GM19023 (cell line): ENCODE results near the gene IFT43.

Source experiments
- ATAC-seq: cut with Tn5 transposase; IDR thresholded peaks from one replicate; pipeline ENCODE4 v1.9.1; 2021; ENCODE audit warnings: mild to moderate bottlenecking, moderate library complexity; ENCODE audit not compliant: unreplicated experiment

The IFT43 gene

DNA sequence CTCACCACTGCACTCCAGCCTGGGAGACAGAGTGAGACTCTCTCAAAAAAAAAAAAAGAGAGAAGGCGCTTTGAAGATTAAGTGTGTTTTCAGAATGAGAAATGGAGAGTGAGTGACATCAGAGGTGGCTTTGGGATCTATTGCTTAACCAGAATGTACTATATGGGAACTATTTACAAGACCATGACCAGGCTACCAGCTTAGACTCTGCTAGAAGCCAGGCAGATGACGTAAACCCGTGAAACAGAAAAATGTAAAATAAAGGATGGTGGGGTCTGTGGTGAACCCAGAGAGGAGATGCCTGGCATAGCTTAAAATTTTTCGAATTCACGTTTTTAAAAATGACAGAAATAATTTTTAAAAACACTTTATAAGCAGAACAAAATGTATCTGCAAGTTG is 82.0 kb downstream of the IFT43 start:
- no peak for ATAC-seq

DNA sequence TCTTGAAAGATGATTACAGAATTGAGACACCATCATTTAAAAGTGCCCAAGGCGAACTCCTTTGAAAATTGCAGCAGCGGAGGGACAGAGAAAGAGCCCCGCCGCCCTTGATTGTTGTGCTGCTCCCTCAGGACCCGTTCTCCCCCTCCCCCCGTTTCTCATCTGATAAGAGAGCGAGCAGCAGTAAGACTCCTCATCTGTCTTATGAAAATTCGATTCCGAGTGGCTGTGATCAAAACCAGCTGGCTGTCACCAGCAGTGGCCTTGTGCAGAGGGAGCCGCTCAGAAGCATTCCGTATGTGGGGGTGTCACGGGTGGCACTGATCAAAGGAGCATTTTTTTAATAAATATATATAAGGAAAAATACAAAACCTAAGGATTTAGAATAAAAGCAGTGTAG is 88.2 kb downstream of the IFT43 start:
- no peak for ATAC-seq

DNA sequence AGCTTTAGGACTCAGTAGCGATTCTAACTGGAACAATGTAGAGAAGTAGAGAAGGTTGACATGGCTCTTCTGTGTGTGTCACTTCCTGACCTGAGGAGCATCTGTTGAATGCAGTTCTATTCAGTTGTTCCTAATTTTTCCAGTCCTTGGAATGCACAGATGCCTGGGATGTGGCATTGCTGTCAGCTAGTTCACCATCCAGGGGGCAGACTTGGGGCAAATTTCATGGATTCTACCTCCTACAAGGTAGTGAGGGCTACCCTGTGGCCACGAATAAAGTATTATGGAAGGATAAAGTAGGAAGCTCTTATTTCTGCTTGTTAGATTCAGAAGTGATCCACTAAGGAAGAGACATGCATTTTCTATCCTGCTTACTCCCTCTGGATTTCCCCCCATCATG is 91.8 kb downstream of the IFT43 start:
- no peak for ATAC-seq

DNA sequence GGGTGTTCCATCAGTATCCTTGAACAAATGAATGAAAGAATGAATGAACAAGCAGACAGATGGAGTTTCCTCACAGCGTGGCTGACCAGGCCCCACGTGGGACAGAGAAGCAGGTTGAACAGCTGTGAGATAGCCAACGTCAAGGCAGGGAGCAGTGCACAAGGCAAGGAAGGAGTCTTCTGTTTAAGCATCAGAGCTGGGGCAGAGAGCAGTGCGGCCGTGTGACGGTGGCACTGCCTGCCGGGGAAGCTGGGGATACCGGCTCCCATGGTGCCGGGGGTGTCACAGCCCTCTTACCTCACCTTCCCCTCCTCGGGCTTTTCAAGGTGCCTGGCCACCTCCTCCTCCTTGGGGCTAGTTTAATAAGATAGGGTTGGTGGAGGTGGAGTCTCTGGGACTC is 92.9 kb downstream of the IFT43 start:
- ATAC-seq = no peak

DNA sequence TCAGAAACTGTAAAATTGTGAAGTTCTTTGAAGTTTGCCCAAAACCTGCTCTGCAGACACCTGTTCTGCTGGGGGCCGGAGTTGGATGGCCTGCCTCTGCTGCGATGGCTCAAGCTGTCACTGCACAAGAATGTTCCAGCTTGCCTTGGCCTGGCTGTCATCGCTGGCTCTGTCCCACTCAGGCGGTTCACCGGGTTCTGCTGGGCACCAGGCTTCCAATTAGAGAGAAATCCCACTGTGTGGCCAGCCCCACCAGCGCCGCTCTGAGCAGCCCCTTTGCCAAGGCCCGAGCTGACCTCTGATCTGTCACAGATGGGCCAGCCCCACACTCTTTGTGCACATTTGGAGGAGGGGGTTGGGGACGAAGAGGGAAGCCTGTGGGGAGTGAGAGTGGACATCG is 94.5 kb downstream of the IFT43 start:
- ATAC-seq = no peak

- ATAC-seq = no peak
Observed at GRCh38 chr14:76080471-76080870, 94.9 kb downstream of the IFT43 start.

DNA sequence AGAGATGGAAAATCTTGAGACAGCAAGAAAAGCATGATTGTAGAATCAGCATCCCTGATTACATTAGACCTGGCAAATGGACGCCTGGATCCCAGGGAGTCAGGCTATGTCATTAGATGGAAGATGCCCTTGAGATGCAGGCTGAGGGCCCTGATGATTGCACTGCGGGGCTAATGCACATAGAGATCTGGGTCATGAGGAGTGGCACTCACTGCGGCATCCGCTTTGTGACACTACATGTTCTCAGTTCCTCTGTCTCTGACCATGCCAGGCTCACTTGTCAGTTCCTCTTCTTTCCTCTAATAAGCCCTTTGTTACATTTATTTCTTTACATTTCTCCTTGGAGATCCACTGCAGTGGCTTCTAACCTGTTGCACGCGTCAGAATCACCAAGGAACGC is 96.1 kb downstream of the IFT43 start:
- ATAC-seq = no peak

DNA sequence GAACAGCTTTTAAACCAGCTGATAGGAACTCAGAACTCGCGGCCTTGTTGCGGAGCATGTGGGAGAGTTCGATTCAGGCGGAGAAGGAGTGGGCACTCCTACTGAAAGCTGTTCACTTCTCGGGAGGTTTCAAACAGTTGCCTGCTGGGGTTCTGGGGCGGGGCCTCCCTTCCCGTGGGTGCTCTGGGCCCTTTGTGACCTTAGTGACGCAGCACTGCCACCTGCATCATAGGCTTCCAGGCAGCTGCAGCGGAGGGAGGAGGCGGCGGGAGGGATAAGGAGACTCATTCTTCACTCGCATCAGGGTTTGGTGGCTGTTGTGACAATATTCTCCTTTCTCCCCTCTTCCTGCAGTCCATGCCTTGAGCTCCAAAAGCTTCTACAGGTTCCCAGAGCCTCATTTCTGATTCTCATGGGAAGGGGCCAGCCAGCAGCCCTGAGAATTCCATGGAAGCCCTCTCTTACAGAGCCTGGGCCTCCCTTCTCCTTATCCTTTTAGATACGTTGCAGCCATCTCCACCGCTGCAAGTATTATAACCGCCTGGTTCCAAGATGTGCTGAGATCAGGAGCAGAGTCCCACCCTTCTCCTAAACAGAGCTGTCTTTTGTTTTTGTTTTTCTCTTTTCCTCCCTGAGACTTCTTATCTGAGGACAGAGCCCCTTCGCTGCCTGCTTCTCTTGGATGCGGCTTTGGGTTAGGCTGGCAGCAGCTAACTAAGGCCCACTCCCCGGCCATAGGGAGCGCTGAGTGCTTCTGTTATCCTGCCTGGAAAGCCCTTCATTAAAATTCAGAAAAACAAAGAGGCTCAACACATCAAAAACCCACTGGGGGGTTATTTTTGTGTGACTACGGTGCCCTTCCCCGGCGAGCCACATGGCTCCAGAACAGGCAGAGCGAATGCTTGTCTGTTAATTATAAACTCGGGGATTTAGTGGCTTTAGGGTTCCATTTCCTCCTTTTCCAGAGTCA is 98.5 kb downstream of the IFT43 start:
- no peak for ATAC-seq

- no peak for ATAC-seq
Observed at GRCh38 chr14:76085358-76085757, 99.8 kb downstream of the IFT43 start.

DNA sequence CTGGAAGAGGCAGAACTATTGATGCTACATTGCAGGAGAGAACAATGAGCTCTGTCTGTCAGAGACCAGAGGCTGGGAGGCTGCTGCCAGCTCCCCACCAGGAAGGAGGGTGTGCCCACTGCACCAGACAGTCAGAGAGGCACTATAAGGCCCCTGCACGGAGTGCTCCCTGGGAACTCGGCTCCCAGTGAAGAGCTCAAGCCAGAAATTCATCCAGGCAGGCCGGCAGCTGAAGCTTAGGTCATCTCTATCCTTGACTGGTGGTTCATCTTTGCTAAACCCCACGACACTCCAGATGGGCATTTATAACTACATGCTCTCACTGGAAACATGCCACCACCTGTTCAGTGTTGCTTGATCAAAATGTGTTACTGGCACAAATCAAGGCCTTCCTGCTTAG is 101.1 kb downstream of the IFT43 start:
- ATAC-seq = no peak

DNA sequence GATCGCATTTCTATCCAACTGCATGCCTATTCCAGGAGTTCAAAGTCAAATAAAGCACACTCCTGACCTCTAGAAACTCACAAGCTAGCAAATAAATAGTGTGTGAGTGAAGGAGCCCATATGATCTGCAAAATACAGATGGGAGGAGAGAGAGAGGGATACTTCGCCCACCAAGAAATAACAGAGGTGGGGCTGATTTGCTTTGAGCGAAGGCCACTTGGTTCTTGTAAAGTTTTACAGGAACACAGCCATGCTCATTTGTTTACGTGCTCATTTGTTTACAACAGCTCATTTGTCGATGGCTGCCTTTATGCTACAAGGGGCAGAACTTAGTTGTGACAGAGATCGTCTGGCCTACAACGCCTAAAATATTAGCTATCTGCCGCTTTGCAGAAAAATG is 102.8 kb downstream of the IFT43 start:
- no peak for ATAC-seq

- no peak for ATAC-seq
Observed at GRCh38 chr14:76088771-76089571, 103.4 kb downstream of the IFT43 start.

DNA sequence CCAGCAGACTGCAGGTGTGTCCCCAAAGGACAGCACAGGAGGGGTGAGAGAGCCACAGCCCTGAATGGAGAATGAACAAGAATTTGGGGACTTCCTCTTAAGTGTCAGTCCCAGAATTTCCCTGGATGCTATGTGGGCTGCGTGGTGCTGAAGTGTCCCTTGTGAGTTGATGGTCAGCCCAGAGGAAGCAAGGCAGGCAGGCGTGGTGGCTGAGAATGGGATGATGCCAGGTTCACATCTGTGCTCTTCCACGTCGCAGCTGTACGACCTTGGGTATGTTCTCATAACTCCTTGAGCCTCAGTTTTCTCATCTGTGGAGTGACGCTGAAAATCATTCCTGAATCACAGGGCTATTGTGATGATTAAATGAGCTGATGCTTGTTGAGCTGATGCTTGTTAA is 104.0 kb downstream of the IFT43 start:
- no peak for ATAC-seq

DNA sequence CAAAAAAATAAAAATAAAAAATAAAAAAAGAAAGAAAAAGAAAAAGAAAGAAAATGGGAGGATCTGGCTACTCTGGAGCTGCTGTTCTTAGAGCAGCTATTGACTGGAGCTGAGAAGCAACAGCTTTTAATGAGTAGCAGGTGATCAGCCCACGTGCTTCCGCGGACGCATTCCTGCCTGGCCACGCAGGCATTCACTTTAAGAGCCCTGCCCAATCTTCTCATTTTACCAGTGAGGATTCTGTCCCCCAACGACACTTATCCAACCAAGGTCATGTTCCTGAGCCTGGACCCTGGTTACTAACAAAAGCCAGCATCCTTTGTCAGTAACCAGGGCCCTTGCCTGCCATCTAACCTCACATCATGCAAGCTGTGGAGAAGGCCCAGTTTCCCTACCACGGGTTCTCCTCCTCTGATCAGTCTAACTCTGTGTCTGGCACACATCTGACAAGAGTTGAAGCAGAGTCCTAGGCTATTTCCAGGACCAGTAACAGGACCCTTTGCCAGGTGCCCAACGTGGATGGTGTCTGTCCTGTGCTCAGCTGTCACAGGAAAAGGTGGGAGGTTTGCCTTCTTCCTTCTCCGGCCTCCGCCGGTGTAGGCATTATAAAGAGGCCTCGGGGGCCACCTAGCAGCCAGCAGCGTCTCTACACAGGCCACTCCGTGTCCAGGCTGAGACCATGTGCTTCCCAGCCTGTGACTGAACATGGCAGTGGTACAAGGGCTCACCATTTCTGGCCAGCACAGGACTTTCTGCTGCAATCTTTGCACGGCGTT is 105.2 kb downstream of the IFT43 start:
- ATAC-seq = no peak

- no peak for ATAC-seq
Observed at GRCh38 chr14:76093077-76093476, 107.5 kb downstream of the IFT43 start.

DNA sequence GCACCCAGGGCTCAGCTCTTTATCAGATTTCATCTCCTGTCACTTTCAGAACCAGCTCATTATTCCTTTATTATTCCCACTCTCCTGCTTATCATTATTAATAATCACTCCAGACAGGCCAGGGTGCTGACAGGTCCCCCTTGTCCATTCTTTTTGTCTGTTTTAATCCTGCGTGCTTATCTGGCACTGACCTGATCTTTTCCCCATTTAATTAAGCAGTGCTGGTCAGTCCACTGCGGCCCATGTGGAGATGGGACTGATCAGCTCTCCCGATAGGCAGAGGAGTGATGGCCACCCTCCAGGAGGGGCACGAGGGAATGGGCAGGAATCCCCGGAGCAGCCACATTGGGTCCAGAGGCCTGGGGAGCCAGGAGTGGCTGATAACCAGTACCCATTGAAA is 110.7 kb downstream of the IFT43 start:
- ATAC-seq = no peak

DNA sequence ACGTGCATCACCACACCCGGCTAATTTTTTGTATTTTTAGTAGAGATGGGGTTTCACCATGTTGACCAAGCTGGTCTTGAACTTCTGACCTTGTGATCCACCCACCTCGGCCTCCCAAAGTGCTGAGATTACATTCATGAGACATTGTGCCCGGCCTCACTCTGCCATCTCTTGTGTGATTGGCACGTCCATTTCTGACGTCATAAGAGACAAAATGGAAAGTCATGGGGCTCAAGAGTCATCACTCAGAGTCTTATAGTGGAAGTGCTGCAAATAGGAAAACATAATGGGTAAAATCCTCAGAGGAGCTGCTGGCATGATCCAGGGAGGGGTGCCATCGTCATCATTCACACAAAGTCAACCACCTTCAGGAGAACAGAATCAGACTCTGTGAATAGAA is 112.0 kb downstream of the IFT43 start:
- ATAC-seq = no peak

DNA sequence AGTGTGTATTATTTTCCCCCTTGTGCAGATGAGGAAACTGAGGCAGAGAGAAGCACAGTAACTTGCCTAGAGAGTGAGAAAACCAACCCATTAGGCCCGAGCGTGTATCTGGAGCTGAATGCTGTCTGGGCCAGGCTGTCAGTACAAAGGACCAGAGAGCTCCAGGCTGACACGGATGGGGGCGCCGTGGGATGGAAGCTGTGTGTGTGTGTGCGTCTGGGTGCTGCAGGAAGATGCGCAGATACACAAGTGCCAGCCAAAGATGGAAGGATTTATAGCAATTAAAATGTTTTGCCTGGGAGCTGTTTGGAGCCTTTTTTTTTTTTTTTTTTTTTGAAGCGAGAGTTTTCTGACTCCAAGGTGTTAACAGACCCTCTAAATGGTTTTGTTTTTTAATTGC is 112.5 kb downstream of the IFT43 start:
- ATAC-seq = no peak

- no peak for ATAC-seq
Observed at GRCh38 chr14:76098916-76099675, 113.5 kb downstream of the IFT43 start.

DNA sequence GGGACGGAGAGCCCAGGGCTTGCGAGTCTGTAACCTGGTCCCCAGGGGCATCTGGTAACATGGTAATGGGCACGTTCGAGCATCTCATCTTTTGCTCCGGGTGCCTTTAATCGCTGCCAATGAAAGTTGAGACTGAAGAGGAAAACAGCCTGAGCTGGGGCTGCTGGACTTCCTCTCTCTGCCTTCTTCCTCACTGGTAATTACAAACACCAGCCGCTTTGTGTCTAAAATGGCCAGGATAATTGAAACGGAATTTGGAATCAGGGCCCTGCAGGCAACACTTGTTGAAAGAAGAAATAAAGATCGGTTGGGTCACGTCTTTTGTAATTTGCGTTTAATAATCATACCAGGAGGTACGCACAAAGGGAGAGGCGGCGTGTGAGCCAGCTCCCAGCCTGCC is 114.7 kb downstream of the IFT43 start:
- no peak for ATAC-seq
